NCI-H2107 (cell line): ENCODE results near the gene GPS1.
A peak's percentile ranks its signal among the peaks of the same experiment; 100 is the strongest.

Experiments used
- DNase-seq: peaks from one replicate; lab custom pipeline; 2025; lab: John Stamatoyannopoulos, UW

Gene GPS1

DNA sequence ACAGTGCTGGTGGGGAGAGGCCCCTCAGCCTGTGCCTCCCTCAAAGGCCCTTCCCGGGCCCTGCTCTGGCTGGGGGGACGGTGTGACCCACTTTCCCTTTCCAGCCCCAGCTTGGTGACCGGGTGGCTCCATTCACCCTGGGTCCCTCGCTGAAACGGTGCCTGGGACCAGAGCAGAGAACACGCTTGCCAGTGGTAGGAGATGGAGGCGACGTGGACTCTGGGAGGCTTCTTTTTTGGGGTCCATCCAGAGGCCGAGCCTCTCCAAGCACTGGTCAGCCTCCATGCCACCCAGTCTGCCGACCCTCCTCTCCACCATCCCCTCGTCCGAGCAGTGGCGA is 36.8 kb upstream of the GPS1 start:
- no peak for DNase-seq

DNA sequence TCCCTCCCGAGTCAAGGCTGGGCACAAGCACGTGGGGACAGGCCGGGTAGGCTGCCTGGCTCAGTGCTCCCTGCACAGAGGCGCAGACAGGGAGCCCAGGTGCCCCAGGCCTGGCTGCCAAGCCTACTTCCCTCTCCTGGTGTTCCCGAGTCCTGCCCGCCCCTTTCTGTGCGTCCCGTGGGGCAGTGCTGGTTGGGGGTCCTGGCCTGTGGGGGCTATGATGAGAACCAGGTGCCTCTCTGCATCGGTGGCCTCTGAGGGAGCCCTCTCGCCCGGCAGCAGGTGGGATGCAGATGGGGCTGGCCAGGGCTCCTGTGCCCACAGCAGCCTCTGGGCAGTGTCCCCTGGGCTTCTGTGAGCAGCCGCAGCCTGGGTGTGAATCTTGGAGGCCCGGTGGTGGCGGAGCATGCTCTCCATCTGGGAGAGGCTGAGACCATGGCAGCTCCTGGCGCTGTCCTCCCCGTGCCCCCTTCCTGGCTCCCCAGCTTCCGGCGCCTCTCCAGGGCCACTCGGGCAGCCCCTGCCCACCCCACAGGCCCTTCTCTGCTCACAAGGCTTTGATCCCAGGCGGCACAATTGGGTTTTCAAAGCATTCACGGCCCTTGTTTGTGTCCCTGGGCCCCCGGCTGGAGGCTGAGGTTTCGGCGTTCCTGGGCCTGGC is 36.3 kb upstream of the GPS1 start:
- DNase-seq, result no peak

DNA sequence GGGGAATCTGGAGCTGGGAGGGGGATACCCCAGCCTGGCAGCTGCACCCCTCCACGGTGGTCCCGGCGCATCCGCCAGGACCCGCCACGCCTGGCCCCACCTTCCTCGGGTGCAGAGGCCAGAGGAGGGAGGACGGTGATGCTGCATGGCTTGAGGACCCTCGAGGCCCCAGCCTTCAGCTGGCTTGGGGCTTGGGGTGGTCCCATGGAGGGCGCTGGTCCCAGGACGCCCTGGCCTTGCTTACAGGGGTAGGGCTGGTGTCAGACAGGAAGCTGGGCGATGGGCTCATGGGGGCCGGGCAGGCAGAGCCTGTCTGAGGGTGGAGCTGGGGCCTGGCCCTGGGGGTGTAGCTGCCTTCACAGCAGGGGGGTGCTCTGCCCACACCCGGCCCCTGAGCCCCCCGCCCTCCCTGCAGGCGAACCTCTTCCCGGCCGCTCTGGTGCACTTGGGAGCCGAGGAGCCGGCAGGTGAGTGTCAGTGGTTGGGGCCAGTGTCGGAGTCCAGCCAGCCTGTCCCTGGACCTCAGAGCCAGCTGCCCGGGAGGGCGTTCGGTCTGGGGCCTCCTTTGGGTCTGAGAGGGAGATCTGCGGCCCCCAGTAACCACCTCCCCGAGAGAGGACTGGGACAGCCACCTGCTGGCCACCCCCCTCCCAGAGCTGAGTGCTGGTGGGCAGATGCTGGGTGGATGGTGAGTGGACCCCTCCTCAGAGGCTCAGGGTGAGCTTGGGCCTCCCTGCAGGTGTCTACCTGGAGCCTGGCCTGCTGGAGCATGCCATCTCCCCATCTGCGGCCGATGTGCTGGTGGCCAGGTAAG is 35.4 kb upstream of the GPS1 start:
- no peak for DNase-seq

DNA sequence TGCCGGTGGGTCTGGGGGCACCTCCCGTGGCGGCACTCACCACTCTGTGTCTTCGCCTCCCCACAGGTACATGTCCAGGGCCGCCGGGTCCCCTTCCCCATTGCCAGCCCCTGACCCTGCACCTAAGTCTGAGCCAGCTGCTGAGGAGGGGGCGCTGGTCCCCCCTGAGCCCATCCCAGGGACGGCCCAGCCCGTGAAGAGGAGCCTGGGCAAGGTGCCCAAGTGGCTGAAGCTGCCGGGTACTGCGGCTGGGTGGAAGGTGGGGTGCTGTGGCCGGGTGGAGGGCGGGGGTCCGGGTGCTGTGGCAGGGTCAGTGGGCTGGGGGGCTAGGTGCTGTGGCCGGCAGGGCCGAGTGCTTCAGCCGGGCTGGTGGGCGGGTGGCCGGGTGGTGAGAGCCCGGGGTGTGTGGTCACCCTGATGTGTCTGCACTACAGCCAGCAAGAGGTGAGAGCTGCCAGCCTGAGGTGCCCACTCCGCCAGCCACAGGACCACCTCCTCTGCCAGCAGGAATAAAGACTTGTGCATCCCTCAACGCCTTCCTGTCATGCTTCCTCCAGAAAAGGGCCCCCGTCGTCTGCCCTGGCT is 34.7 kb upstream of the GPS1 start:
- no peak for DNase-seq

DNA sequence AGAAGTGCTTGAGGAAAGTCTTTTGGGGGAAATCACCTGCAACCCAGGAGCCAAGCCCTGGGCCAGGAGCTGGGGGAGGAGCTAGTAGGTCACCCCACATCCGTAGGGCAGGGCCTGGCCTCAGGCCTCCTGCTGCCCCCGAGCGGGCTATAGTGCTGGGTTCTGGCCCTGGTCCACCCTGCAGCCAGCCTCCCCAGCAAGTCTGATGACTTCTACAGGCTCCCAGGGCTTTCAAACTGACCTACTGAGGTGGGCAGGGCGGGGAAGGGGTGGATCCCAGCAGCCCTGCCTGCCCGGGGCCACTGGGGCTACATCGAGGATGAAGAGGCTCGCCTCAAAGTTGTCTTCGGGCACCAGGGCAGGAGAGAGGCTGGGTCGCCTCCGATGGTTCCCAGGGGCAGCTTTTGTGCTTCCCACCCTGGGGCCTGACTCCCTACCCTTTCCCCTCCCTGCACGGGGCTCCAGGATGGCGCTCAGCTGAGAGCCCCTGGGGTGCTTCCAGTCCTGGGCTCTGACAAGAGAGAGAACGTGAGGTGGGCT is 34.0 kb upstream of the GPS1 start:
- no peak for DNase-seq

DNA sequence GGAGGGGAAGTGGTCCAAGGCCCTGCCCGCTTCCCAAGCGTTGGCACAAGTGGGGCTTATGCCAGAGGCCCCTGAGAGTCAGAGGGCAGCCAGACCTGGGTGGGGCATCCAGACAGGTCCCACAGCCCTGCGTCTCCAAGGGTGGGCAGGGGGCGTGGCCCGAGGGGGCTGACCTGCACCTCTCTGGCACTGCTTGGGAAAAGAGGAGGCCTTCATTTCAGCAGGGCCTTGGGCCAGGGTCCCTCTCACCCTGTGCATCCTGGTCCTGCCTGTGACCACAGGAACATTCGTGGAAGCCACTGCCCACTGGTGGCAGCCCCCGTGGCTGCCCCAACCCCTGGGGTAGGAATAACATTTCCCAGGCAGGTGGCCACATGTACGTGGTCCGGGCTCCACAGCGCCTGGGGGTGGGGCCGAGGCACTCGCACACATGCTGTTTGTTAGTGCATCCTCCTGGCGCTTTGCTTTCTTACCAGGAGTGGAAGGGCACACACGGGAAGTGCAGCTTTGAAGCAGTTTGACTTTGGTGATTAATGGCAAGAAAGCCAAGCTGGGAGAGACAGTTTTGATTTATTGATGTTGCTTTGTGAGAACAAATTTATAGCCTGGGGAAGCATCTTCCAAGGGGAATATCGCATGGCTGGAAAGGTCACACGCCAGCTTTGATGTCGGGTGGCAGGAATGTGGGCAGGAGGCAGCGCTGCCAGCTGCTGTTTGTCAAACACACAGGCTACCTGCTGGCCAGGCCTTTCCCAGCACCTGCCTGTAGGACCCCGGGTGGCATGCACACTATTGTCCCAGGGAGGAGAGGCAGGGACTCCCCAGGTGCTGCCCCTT is 33.3 kb upstream of the GPS1 start:
- no peak for DNase-seq

DNA sequence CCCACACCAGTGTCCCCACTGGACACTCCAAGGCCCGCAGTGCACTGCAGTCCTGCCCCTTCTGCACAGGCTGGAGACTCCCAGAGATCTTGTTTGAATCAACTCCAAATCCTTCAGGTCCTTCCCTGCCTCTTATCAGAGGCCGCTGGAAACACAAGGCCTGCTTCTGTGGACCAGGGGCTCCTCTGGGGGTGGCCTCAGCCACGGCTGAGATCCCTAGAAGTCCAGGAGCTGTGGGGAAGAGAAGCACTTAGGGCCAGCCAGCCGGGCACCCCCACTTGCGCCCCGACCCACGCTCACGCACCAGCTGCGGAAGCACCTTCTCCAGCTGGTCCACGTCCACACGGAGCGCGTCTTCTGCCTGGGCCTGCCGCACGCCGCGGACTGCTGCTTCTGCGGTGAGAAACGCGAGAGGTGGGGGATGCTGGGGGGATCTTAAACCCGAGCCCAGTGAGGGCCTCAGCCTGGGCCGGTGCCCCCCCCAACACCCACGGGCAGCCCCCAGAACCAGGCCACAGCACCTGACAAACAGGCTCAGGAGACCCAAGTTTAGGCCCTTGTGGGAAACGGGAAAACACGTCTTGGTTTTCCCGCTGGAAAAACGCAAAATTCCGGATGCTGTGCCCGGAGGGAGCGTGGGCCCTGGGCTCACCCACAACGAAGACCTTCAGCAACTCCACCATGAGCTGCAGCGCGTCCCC is 32.6 kb upstream of the GPS1 start:
- DNase-seq, result no peak

DNA sequence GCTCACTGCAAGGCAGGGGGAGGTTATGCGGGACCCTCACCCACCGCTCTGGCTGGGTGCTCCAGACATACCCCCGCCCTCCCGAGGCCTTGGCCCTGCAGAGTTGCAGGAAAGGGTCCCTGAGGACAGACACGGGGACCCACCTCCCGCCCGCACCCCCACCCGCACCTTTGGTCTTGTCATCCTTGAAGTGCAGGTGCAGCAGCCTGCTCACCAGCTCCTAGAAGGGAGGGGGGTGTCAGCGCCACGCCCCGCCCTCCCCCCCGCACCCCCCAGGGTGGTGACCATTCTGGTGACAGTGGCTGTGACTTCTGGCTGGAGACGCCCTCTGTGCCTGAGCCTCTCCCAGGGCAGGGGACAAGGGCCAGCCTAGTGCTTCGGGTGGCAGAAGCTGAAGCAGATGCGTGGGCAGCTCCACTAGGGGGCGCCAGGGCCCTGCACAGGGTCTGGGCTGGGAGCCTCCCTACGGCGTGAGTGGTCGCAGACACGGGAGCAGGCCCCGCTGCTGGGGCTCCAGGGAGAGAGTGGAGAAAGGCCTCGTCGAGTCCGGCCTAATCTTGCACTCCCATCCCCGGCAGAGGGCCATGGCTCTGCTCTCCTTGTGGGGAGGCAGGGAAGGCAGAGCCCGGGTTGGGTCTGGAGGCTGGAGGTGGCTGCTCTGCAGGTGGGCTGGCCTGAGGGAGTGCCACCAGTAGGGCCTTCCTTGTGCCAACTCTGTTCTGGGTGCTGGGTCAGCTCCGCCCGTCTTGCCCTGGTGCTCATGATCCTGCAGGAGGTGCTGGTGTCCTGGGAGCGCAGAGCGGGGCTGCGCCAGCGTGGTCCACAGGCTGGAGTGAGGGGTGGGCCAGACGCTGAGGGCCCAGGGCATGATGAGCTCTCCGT is 31.8 kb upstream of the GPS1 start:
- DNase-seq, result no peak

DNA sequence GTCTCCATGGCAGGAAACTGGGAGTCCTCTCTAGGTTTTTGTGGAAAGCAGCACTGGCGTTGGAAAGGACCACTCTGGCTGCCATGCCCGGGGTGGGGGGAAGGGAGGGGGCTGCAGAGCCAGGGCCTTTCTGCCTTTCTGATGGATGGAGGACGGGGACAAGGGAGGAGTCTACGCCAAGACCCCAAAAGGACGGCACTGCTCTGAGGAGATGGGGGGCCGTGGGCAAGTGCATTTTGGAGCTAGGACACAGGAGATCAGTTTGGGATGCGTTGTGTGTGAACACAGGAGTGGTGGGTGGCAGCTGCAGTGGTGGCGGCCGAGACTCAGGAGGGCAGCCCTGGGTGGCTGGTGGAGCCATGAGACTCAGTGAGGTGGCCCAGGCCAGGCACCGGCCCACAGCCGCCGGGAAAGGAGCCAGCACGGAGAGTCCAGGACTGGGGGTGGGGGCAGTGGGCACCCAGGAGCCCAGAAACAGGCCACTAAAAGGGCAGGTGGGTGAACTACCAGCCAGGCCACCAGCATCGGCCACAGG is 31.1 kb upstream of the GPS1 start:
- DNase-seq, result no peak

DNA sequence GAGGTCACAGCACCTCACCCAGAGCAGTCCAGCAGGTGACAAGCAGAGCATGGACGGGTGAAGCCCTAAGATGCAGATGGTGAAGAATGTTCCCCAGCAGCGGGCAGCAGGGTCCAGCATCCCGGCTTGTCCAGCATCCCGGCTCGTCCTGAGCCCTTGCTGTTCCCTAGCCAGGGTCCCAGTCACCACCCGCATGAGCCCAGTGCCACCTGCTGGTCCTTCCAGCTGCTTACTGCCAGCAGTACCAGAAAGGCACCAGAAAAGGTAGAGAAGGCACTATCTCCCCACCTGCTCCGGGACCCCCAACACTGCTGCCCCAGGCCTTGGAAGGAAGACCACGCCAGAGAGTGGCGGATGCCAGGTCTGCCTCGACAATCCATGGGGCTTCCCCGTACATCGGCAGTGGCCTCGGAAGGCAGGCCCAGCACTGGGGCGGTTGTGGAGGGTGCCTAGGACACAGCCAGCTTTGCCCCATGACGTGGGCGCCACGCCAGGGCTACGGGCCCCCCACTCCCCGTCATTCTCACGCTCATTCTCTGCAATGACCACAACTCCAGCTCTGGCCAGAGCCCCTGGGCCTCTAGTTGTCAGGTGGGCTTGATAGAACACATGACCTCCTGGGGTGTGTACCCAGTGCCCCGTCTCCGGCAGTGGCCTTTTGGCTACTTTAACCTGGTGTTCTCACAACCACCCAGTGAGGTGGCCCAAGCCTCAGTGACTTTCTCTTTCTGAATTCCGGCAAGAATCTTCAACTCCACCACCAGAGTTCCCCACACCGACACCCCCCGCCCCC is 30.4 kb upstream of the GPS1 start:
- peak; percentile 47 for DNase-seq

DNA sequence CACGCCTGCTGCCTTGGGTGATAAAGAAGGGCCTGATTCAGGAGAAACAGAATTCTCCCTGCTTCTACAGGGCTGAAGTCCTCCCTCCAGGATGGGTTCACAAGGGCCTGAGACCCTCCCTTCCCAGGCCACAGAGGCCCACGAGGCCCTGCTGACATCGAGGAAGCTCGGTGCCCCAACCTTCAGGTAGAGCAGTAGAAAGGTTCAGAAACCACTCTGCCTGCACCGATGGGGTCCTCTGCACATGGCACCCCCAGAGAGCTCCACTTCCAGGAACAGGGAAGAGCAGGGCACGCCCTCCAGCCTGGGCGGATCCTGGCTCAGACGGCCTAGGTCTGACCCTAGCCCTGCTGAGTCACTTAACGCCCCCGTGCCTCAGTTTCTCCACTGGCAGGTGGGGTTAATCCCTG is 29.8 kb upstream of the GPS1 start:
- no peak for DNase-seq

DNA sequence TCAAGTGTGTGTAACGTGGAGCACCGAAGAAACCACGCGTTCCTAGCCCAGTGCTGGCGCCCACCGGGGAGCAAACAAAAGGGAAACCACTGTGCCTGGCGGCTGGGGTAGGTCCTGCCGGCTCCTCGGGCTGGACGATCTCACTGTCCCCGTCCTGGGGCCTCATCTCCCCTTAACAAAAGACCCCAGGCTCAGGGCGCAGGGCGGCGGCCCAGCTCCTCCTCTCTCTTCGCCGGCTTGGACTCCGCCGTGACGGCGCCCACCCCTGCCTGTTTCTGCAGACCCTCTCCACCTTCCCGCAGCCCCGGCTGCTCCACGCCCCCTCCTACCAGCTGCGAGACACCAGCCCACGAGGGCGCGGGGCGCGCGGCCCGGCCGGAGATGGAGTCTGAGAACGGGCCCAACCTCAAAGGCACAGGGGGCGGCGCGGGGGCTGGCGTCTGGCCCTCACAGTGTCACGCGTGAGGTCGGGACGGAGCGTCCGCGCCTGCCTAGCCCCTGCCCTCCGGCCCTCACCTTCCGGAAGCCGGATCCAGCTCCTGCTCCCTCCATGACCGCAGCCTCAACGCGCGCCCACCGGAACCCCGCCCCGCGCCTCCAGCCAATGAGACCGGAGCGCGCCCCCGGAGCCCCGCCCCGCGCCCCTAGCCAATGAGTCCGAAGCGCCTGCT is 29.3 kb upstream of the GPS1 start, which contains the start of gene CENPX:
CENPX (minus strand) TSS at position 569 of the 671 bp plus-strand sequence; CDS start at position 552, 17 bp downstream.
- no peak for DNase-seq

DNA sequence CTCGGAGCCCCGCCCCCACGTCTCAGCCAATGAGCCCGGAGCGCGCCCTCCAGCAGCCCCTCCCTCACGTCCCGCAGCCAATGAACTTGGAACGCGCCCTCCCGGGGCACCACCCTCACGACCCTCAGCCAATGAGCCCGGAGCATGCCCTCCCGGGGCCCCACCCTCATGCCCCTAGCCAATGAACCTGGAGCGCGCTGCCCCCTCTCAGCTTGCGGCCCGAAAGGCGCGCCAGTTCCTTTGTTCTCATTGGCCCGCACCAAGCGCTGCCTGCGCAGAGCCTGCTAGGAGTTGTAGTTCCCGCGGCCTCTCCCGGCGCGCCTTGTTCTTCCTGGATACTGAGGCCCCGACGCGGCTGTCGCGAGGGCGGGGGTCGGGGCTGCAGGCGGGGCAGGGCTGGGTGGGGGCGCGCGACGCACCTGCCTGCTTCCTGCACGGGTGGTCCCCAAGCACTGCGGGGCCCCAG is 28.7 kb upstream of the GPS1 start, which contains the start of gene LRRC45:
LRRC45 (plus strand) TSS at position 325 of the 466 bp plus-strand sequence. CDS start 339 bp downstream, outside the sequence.
- DNase-seq, result peak; percentile 98

DNA sequence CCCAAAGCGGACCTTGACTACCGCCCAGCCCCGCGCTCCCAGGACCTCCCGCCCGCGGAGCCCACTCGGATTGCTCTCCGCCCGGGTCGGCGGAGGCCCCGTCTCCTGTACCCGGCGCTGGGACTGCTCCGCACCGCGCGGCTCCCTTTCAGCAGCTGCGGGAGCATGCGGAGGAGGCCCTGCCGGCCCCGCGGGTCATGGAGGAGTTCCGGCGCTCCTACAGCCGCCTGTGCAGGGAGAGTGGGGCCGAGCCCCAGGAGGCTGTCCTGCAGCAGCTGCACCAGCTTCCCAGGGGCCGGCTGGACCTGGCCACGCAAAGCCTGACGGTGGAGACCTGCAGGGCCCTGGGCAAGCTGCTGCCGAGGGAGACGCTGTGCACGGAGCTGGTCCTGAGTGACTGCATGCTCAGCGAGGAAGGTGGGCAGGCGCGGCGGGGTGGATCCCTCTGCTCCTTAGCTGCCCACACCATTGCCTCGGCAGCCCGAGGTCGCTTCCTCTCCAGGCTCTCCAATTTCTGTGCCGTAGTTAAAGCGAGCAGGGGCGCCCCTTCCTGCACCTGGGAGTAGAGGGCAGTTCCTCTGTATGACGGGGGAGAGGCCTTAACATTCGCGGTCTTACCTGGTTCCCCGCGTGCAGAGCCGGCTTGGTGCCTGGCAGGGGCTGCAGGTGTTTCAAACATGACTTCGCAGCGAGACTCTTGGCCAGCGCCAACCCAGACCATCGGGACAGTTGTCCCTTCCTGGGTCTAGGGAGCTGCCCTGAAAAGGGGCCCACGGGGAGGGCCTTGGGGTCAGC is 28.1 kb upstream of the GPS1 start:
- no peak for DNase-seq

DNA sequence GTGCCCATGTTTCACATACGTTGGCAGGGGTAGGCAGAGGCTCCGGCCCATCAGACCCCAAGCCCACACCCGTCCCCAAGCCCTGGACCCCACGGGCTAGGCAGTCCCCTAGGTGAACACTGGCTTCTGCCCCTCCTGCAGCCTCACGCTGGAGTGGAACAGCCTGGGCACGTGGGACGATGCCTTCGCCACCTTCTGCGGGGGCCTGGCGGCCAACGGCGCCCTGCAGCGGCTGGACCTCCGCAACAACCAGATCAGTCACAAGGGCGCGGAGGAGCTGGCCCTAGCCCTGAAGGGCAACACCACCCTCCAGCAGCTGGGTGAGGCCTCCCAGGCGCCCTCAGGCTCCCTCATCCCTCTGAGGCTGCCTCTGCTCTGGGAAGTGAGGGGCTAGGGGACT is 26.8 kb upstream of the GPS1 start:
- no peak for DNase-seq

DNA sequence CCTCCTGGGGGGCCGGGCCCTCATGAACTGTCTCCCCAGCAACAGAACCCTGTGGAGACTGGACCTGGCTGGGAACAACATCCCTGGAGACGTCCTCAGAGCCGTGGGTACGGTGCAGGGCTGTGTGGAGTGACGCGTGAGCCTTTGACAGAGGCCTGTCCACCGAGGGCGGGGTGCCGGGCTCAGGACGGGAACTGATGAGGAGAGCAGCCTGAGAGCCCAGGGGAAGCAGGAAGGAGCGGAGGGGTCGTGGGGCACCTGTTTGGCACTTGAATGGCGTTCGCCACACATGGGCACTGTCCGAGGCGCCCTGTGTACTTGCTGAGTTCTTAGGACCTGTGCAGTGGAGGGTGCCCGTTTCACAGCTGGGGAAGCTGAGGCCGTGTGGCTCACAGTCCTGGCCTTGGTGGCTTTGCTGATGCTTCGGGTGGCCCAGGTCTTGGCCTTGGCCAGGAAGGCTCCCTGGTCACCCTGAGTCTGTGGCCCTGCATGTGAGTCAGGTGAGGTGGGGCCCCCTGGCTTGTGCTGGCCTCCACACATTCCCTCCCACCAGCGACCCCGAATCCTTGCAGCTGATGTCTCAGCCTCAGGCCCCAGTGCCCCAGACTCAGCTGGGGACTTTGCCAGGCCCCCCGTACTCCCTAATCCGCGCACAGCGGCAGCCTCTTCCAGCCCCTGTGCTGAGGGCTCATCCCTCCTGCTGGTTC is 26.1 kb upstream of the GPS1 start:
- DNase-seq, result no peak

DNA sequence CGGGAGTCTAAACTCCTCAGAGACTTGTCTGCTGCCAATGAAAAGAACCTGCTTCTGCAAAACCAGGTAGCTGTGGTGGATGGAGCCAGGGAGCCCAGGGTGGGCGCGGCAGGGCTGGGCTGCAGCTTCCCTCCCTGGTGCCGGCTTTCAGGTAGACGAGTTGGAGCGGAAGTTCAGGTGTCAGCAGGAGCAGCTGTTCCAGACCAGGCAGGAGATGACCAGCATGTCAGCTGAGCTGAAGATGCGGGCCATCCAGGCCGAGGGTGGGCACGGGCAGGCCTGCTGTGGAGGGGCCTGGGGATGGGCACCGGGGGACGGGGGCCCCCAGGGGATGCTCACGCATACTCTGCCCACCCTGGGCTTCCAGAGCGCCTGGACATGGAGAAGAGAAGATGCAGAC is 23.5 kb upstream of the GPS1 start:
- DNase-seq, result no peak
